Activated naive CD4-positive, alpha-beta T cell (primary cell): ENCODE data around the gene PFKL.
"Not testable (repeated sequence)": the region's sequence is repeated elsewhere in the genome, so short reads cannot be mapped to it uniquely, and the experiment has no call there.

ENCODE experiments used
- DNase-seq, 4 experiments: peaks; one replicate each; lab custom pipeline; 2025; lab: John Stamatoyannopoulos, UW

Gene PFKL

DNA sequence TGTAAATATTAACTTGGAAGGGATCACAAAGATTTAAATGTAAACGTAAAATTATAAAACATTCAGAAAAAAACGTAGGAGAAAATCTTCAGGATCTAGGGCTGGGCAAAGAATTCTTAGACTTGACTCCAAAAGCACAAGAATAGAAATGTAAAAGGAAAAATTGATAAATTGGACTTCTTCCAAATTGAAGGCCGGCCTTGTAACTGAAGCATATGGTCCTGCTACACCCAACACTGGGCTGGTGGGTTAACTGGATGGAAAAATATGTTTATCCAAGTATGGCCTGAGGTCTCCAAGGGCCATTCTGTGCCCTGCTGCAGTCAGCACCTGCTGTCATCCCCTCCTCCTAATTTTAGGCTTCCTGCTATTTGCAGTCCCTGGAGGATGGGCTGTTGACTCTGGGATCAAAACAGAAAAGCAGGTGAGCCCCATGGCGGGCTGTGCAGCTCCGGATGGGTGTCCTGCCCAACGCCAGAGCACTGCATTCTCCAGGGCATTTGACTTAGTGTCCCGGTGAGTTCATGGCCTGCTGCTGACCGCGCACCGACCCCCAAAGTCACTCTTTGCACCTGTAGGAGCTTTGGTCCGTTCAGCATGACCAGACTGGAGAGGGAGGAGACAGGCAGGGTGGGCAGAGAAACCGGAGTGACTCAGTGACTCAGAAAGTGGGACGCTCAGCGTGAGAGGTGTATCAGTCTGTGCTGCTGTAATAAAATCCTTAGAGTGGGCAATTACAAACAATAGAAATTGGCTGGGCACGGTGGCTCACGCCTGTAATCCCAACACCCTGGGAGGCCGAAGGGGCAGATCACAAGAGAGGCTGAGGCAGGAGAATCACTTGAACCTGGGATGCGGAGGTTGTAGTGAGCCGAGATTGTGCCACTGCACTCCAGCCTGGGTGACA, 20.2 kb upstream of the PFKL start:
- no peak for DNase-seq

DNA sequence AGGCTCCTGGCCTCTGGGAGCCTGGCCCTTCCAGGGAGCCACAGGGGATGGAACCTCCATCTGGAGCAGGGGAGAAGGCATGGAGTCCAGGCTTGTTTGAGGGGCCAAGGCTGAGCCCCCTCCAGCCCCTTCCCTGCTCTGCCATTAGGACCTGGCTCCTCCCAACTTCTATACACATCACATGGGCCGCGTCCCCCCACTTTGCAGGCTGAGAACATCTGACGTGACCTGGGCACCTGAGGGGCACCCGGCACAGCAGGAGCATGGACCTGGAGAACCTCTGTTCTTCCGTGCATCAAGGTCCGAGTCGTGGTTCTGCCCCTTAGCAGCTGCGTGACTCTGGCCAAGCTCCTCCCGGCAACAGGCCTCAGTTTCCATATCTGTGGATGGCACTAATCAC, 18.1 kb upstream of the PFKL start:
- DNase-seq, result no peak

DNA sequence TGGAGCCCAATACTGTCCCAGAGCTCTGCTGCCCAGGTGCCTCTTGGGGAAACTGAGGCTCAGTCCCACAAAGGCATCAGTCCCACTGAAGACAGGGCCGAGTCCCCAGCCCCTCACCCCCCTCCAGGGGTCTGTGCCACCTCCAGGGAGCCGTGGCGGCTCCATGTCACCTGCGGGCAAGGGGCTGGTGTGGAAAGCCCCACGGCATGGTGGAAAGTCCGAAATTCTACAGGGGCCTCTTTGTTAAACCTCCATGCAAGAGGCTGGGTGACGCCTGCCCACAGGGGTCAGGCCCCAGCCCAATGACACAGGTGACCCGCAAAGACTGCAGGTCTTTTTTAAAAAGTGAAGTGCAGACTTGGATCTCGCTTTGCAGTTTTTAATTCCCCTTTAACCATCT, 17.5 kb upstream of the PFKL start:
- no peak for DNase-seq

DNA sequence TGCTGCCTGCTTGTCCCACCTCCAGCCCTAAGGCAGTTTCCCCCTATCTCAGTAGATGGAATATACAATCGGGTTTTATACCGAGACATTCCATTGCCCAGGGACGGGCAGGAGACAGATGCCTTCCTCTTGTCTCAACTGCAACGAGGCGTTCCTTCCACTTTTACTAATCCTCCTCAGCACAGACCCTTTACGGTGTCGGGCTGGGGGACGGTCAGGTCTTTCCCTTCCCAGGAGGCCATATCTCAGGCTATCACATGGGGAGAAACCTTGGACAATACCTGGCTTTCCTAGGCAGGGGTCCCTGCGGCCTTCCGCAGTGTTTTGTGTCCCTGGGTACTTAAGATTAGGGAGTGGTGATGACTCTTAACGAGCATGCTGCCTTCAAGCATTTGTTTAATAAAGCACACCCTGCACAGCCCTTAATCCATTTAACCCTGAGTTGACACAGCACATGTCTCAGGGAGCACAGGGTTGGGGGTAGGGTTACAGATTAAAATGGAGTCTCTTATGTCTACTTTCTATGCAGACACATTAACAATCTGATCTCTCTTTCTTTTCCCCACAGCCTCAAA, 16.6 kb upstream of the PFKL start:
- DNase-seq, result not testable (repeated sequence)

GRCh38 chr21:44283948-44284347, 15.9 kb upstream of the PFKL start:
- no peak for DNase-seq

GRCh38 chr21:44285138-44285992, 14.5 kb upstream of the PFKL start, which contains the start of gene AIRE:
Gene AIRE, plus strand, starts transcription at chr21:44285876. Its CDS starts 131 bp downstream, at chr21:44286007.
- no peak for DNase-seq

- no peak for DNase-seq
Measured at GRCh38 chr21:44286086-44286715, 13.7 kb upstream of the PFKL start.

DNA sequence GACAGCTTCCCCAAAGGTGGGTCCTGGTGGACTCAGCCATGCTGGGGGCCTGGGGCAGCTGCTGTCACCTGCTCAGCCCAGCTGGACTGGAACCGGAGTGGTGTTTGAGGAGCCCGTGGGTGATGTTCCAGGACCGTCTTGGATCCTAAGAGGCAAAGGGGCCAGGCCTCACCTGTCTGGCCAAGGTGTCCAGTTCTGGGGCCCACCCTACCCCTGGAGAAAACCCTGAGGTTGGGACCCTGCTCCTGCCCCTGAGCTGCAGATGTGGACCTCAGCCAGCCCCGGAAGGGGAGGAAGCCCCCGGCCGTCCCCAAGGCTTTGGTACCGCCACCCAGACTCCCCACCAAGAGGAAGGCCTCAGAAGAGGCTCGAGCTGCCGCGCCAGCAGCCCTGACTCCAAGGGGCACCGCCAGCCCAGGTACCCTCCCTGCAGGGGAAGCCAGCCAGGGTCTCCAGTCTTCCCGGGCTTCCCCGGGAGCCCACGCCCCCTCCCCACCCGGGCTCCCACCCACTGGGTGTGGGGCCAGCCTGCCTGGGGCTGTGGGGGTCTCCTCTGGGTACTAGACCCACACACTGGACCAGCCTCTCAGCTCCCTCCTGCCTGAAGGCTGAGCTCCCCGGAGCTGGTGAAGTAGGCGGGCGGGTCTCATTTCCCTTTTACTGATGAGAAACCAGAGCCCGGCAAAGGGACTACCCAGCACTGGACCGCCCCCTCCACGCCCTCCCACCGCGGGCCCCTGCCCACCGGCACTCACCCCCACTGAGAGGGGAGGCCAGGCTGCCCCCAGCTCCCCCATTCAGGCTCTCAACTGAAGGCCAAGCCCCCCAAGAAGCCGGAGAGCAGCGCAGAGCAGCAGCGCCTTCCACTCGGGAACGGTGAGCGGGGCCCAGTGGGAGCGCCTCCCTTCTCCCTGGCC, 12.9 kb upstream of the PFKL start:
- DNase-seq, result no peak

DNA sequence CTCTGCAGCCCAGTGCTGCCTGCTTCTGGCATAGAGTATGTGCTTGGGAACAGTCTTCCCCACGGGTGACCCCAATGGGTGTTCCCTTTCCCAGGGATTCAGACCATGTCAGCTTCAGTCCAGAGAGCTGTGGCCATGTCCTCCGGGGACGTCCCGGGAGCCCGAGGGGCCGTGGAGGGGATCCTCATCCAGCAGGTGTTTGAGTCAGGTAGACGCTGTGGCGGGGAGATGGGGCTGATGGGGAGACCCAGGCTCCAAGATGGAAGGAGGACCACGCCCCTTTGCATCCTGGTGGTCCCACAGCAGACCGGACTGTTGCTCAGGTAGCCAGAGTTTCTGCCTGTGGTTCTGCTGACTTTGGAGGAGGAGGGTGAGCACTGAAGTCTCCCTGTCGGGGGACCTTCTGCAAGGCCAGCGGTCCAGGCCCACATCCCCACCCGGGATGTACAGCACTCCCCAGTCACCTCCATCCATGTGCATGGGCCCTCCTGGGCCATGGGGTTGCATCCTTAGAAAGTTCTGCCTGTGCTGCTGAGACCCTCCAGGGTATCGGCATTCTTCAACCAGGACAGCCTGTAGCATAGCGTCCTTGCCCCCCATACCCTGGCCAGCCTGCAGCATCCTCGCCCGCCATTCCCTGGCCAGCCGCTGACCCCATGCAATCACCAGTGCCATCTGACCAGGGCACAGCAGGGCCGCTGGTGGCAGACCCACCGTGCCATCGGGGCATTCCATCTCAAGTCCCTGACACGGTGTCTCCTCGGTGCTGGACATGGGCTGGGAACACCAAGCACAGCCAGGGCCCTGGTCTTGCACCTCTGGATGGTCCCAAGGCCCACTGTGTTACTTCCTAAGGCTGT, 11.4 kb upstream of the PFKL start:
- DNase-seq, result no peak

DNA sequence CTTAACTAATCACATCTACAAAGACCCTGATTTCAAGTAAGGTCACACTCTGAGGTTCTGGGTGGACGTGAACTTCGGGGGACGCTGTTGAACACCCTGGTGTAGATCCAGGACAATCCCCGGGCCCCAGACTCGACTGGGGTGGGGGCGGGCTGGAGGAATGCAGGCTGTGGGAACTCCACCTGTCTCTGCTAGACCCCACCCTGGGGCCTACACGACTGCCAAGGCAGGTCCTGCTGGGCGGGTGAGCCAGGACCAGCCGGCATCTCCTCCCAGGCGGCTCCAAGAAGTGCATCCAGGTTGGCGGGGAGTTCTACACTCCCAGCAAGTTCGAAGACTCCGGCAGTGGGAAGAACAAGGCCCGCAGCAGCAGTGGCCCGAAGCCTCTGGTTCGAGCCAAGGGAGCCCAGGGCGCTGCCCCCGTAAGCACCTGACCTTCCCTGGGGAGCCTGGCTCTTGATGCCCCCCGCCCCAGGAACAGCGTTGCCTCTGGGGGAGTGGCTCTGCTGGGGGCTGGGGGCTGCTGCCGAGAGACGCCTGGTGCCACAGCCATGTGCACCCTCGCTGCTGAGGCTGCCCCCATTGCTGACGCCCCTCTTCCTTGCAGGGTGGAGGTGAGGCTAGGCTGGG, 10.4 kb upstream of the PFKL start:
- no peak for DNase-seq

- DNase-seq, result no peak
Measured at GRCh38 chr21:44290327-44291077, 9.4 kb upstream of the PFKL start.

- DNase-seq, result no peak
Measured at GRCh38 chr21:44291078-44291935, 8.5 kb upstream of the PFKL start.

DNA sequence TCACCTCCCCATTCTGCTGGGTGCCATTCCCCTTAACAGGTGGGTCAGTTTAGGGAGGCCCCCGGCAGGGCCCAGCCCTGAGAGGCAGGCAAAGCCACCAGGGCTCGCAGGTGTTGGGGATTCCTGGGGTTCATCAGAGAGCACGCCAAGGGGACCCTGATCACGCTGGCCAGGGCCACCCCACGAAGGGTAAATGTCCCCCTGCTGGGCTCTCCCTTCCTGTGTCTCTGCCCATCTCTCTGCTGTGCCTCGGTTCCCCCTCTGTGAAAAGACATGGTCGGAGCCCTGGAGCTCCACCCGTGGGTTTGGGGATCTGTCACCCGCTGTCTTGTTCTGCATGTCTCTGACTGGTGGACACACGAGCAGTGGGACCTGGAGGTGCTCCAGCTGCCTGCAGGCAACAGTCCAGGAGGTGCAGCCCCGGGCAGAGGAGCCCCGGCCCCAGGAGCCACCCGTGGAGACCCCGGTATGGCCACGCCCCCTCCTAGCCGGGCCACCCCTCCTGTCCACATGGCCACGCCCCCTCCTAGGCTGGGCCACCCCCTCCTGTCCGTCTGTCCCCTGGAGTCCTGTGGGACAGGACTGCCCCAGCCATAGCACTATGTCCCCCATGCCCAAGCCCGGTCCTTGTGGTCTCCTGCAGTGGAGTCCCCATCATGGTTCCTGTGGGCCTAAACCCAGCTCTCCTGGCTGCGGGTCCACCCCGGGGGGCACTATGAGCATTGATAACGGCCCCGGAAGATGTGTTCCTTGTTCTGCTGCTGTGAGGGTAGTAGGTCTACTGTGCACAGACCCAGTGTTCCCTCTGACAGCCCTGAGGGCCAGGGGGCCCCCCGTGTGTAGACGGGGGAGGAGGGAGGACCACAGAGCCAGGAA, 7.7 kb upstream of the PFKL start:
- no peak for DNase-seq

DNA sequence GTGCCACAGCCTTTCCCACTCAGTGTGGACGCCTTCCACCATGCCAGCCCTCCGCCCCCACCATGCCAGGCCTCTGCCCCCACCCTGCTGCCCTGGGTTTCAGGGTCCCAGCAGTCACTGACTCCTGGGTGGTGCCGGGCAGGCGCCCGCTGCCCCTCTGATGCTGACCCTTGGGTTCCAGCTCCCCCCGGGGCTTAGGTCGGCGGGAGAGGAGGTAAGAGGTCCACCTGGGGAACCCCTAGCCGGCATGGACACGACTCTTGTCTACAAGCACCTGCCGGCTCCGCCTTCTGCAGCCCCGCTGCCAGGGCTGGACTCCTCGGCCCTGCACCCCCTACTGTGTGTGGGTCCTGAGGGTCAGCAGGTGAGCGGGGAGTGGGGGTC, 7.0 kb upstream of the PFKL start:
- no peak for DNase-seq

DNA sequence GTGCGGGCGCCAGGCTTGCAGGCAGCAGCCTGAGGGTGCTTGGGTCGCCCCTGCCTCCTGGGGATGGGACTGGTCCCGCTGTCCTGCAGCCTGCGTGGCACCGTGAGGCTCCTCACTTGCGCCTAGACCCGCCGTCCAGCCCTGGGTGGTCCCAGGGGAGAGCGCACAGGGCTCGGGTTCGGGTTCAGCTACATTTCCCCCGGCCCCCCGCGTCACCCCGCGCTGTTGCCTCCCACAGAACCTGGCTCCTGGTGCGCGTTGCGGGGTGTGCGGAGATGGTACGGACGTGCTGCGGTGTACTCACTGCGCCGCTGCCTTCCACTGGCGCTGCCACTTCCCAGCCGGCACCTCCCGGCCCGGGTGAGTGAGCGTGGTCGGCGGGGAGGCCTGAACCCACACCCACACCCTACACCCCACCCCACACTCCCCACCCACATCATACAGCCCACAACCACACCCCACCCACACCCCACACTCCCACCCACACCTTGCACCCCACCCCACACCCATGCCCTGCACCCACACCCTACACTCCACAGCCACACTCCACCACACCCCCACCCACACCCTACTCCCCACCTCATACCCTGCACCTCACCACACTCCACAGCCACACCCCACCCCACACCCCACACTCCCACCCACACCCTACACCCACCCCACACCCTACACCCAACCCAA, 6.2 kb upstream of the PFKL start:
- DNase-seq, result no peak
